GM18951 (cell line): Measurements from ENCODE around the gene CFAP73.
"Not testable (repeated sequence)": the region's sequence is repeated elsewhere in the genome, so short reads cannot be mapped to it uniquely, and the experiment has no call there.

ENCODE experiments used
- POLR2A ChIP-seq: IDR thresholded peaks from 4 replicates; pipeline ENCODE4 v1.6.1; 2011; ENCODE audit warnings: mild to moderate bottlenecking; ENCODE audit not compliant: insufficient read length, insufficient read depth; ENCODE audit errors: extremely low read depth
- in situ Hi-C: fragments of 300-500 bp; cut with MboI; formaldehyde crosslinking; loops from one replicate; pipeline ENCODE4 v1.12.0; 2022; ENCODE audit warnings: low sequenced_read_pairs, mixed read lengths, inconsistent platforms; ENCODE audit not compliant: unreplicated experiment

The CFAP73 gene

GRCh38 chr12:113202300-113203075 is 53.0 kb downstream of the CFAP73 start:
- TF ChIP-seq POLR2A, result no peak
- in situ Hi-C loops, result no loop called here

- no peak for TF ChIP-seq POLR2A
- in situ Hi-C loops, result no loop called here
Observed at GRCh38 chr12:113203852-113204760, 54.6 kb downstream of the CFAP73 start.

GRCh38 chr12:113204804-113205203 is 55.3 kb downstream of the CFAP73 start:
- in situ Hi-C loops, result no loop called here
- no peak for TF ChIP-seq POLR2A

- in situ Hi-C loops, result not testable (repeated sequence)
Observed at GRCh38 chr12:113206802-113207201, 57.3 kb downstream of the CFAP73 start.

- in situ Hi-C loops, result no loop called here
Observed at GRCh38 chr12:113207613-113208040, 58.1 kb downstream of the CFAP73 start.

GRCh38 chr12:113208041-113208934 is 58.8 kb downstream of the CFAP73 start:
- no peak for TF ChIP-seq POLR2A
- in situ Hi-C loops, result no loop called here

More at GRCh38 chr12:113207613-113208040, 58.1 kb downstream of the CFAP73 start:
- TF ChIP-seq POLR2A, result no peak
